ENCODE results near the gene MSLN. TPM values are rescaled to one million over a fixed set of nuclear protein-coding genes. Genes with fewer than 3 reads are reported as not detected.
A peak's percentile ranks its signal among the peaks of the same experiment; 100 is the strongest.

The MSLN gene
- total and polyA plus RNA-seq, 2 of the 8 experiments (the other 6 are each of a cell fraction or from before 2014, with no cell fraction given), result 0.28 to 0.50 TPM

- Histone ChIP-seq H2BK15ac (ENCODE audit: low read length) (no peak within 1 kb of the TSS), H3K18ac (ENCODE audit: extremely low read depth, low read length) (peak within 1 kb of the TSS; percentile 48), H3K4me3 (ENCODE audit: extremely low read depth in 1 of 4, insufficient read depth in 2 of 4, low read depth in 3 of 4, low read length in 4 of 4) (peak within 1 kb of the TSS; percentile 41 to 74 (median 44); a peak in 7 of 8 replicates), H2AFZ (ENCODE audit: low read length) (no peak within 1 kb of the TSS), H3K4me2 (ENCODE audit: insufficient read depth in 1 of 2, low read depth in 2 of 2, low read length in 2 of 2) (peak within 1 kb of the TSS; percentile 53 to 83), H3K14ac (ENCODE audit: insufficient read length) (no peak within 1 kb of the TSS), H2AK5ac (ENCODE audit: low read depth, low read length) (peak within 1 kb of the TSS; percentile 75; the same call in 1 of the 2 replicates), H3K23ac (ENCODE audit: insufficient read length) (no peak within 1 kb of the TSS), H4K8ac (ENCODE audit: extremely low read depth, insufficient read depth, low read length) (peak within 1 kb of the TSS; percentile 75), H3K36me3 (ENCODE audit: control insufficient read depth in 2 of 4, insufficient read depth in 4 of 4, low read length in 3 of 4) (no peaks in the 10 kb centered on the region), H4K20me1 (replicated peaks in 1 of 2; ENCODE audit: control insufficient read depth in 1 of 2, insufficient read depth in 2 of 2, low read length in 2 of 2) (peaks cover 2 to 8% of the 10 kb centered on the region in 2 experiments), H2BK120ac (replicated peaks; ENCODE audit: low read depth, low read length) (no peak within 1 kb of the TSS), H3K9me3 (ENCODE audit: insufficient read depth in 2 of 2, low read depth in 1 of 2, low read length in 1 of 2) (no peaks in the 10 kb centered on the region), H3K9ac (replicated peaks in 1 of 4; ENCODE audit: extremely low read depth in 1 of 4, low read depth in 3 of 4, low read length in 3 of 4) (peak within 1 kb of the TSS in 1 of 4 experiments; percentile 54; a peak in 2 of 7 replicates), H4K91ac (replicated peaks; ENCODE audit: insufficient read length, low read length) (no peak within 1 kb of the TSS), H4K5ac (ENCODE audit: insufficient read length, low read depth, low read length) (no peak within 1 kb of the TSS), H3K27me3 (replicated peaks in 1 of 4; ENCODE audit: control insufficient read depth in 3 of 4, extremely low read depth in 1 of 4, insufficient read depth in 3 of 4, low read length in 3 of 4) (peaks cover 0 to 51% (median 27%) of the 10 kb centered on the region in 4 experiments; a peak in 6 of 7 replicates), H3K79me2 (ENCODE audit: control insufficient read depth in 1 of 2, insufficient read depth in 2 of 2, low read length in 2 of 2) (no peaks in the 10 kb centered on the region), H3K23me2 (ENCODE audit: low read depth, low read length) (peaks cover 11% of the 10 kb centered on the region; the same call in 1 of the 2 replicates), H3K56ac (replicated peaks; ENCODE audit: insufficient read length, low read depth, low read length) (no peak within 1 kb of the TSS), H2BK20ac (ENCODE audit: low read length) (no peak within 1 kb of the TSS), H3K79me1 (ENCODE audit: low read depth, low read length) (no peaks in the 10 kb centered on the region), H3K4ac (replicated peaks; ENCODE audit: insufficient read length, low read depth, low read length) (no peak within 1 kb of the TSS), H2BK12ac (ENCODE audit: low read depth, low read length) (no peak within 1 kb of the TSS), H2BK5ac (ENCODE audit: low read depth, low read length) (no peak within 1 kb of the TSS; the same call in 1 of the 2 replicates), H3K27ac (ENCODE audit: low read depth, low read length) (no peak within 1 kb of the TSS), H3K4me1 (replicated peaks in 1 of 4; ENCODE audit: control insufficient read depth in 3 of 4, insufficient read depth in 4 of 4, low read length in 3 of 4) (peaks cover 0 to 23% (median 16%) of the 10 kb centered on the region in 4 experiments; a peak in 5 of 7 replicates)
- FAIRE-seq (no peak), DNase-seq (ENCODE audit: low read depth in 1 of 2, low spot score in 2 of 2) (peak in 1 of 2 experiments; percentile 95)
- 11% methylated on average over 45 of the region's 108 CpGs; no CpG with 5 or more reads in 1 of the 2 experiments for WGBS, 2 experiments (ENCODE audit: extremely low coverage in 1 of 2, insufficient coverage in 1 of 2, insufficient read length in 1 of 2, insufficient replicate concordance in 2 of 2, low coverage in 1 of 2, low lambda C conversion rate in 2 of 2, missing lambda C conversion rate in 1 of 2)
- ChIA-PET POLR2A (ENCODE audit: partially characterized antibody) (interaction anchor here (0.8 to 20.9 kb wide), 11 partner anchors 12 to 86 kb away, joined by 3 to 353 read pairs (median 7); partner anchors contain the start of genes ANTKMT, CCDC78, GNG13 and HAGHL), CTCF (ENCODE audit: partially characterized antibody) (interaction anchor here (0.8 to 33.4 kb wide), 9 partner anchors 7 to 167 kb away, joined by 3 to 977 read pairs (median 9); partner anchors contain the start of genes ANTKMT, CCDC78, CHTF18 and CIAO3)
- no peak for TF ChIP-seq HDAC6 (IDR thresholded peaks at IDR 0.05; ENCODE audit: low read depth, low read length)
- 0 out of 2 replicates have a peak, but pooled peaks have one; percentile 39 for TF ChIP-seq SP1 (IDR thresholded peaks at IDR 0.05; ENCODE audit: low read depth, low read length)
- TF ChIP-seq SP4 (IDR thresholded peaks at IDR 0.05; ENCODE audit: low read length), result no peak
- TF ChIP-seq KDM4A (IDR thresholded peaks at IDR 0.05; ENCODE audit: low read depth, low read length, severe bottlenecking), result peak; percentile 16
- no peak for TF ChIP-seq POU5F1 (IDR thresholded peaks at IDR 0.05; ENCODE audit: low read depth, low read length)
- no peak for TF ChIP-seq CBX5 (IDR thresholded peaks at IDR 0.05; ENCODE audit: low read depth, low read length)
- TF ChIP-seq BRCA1 (IDR thresholded peaks at IDR 0.05; ENCODE audit: low read depth, low read length), result no peak
- TF ChIP-seq KDM5A (IDR thresholded peaks at IDR 0.05; ENCODE audit: low read length), result no peak
- TF ChIP-seq EP300 (IDR thresholded peaks at IDR 0.05; ENCODE audit: borderline replicate concordance in 1 of 2, low read depth in 2 of 2, low read length in 2 of 2), result no peak
- no peak for TF ChIP-seq SIX5 (IDR thresholded peaks at IDR 0.05; ENCODE audit: low read depth, low read length)
- no peak for TF ChIP-seq NRF1 (IDR thresholded peaks at IDR 0.05; ENCODE audit: low read depth, low read length)
These were observed 45.7 kb upstream of the MSLN start, which contains the start of gene METRN for GRCh38 chr16:714558-715476. Gene METRN (plus strand): TSS chr16:715118. CDS start chr16:715290, 172 bp downstream.
